HT1080 (cell line): ENCODE measurements around the gene RFC1. TPM values are rescaled to one million over a fixed set of nuclear protein-coding genes. Genes with fewer than 3 reads are reported as not detected.

Source experiments
- small RNA-seq: library from RNA; depleted of rRNA; stranded (forward); fragments of <200 nt; gene quantifications from one replicate; pipeline ENCODE3, GENCODE V24; 2014
- total RNA-seq: library from RNA; depleted of rRNA; stranded (reverse); fragments of >200 nt; shearing (Covaris generic); gene quantifications from 2 replicates; pipeline ENCODE4 v1.2.3, GENCODE V29; 2014; rRNA removed

Gene RFC1
- total RNA-seq, 1 experiment from 2014 or later, result 27.7 TPM

Small RNA genes lying within 50 kb of the gene (small RNA-seq; reads per million reads assigned to genes)
- gene MIR5591 (not detected), gene RNU6-32P (not detected), gene RNU6-887P (not detected)

Other genes starting within 250 kb of the RFC1 start
- 3.5 and 3.9 TPM in 2 replicates for gene WDR19, start 183.8 kb downstream of the RFC1 start, total RNA-seq
- gene KLB, start 40.6 kb upstream of the RFC1 start, total RNA-seq, result not detected in 2 replicates
- 1,343 and 2,018 TPM in 2 replicates for gene RPL9, start 92.6 kb upstream of the RFC1 start, total RNA-seq
- 17.4 and 18.4 TPM in 2 replicates for gene LIAS, start 92.7 kb upstream of the RFC1 start, total RNA-seq
- 23.5 and 25.1 TPM in 2 replicates for gene UGDH, start 161.1 kb upstream of the RFC1 start, total RNA-seq